ENCODE results near the gene EIF4EBP3.

The EIF4EBP3 gene

DNA sequence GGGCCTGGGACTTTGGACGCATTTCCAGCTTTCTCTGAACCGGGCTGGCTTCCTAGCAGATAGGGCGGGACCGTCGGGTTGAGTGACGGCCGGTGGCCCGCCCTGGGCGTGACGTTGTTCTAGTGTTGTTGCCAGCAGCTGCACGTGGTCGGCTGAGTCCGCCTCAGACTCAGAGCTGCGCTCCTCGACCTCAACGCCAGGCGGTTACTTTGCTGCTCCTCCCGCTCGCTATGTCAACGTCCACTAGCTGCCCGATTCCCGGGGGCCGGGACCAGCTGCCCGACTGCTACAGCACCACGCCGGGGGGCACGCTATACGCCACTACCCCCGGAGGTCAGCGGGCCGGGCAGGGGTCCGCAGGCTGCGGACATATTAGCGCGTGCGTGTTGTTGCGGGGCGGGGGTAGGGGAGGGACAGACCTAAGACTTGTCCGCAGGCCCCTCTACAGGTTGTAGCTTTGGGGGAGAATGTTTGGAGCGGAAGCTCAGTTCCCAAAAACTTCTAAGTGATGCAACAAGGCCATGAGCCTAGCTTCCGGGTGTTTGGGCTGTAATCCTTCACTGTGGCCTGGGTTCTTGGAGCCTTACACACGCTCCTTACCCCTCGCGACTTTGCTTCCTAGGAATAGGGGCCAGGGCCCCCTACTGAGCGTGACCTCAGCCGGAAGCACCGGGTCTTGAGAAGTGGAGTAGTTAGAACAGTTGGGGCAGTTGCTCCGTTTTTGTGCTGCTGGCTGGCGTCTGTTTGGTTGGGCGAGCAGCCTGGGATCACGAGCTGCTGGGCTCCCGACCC lies at the start of gene EIF4EBP3:
EIF4EBP3 (plus strand) TSS at position 155 of the 792 bp plus-strand sequence; CDS start at position 231, 76 bp downstream.
- peak; percentile 99 for ATAC-seq
- peak within 1 kb of the TSS; percentile 90 for H3K27ac Mint-ChIP-seq
- peak; percentile 63 to 85 for DNase-seq (ENCODE audit: low spot score in 2 of 2)
- peaks cover 53% of the 10 kb centered on the region for H3K4me1 Mint-ChIP-seq
- peak within 1 kb of the TSS; percentile 67 for H3K4me3 Mint-ChIP-seq
- no peaks in the 10 kb centered on the region for H3K9me3 Mint-ChIP-seq
- peaks cover 88% of the 10 kb centered on the region for H3K36me3 Mint-ChIP-seq

DNA sequence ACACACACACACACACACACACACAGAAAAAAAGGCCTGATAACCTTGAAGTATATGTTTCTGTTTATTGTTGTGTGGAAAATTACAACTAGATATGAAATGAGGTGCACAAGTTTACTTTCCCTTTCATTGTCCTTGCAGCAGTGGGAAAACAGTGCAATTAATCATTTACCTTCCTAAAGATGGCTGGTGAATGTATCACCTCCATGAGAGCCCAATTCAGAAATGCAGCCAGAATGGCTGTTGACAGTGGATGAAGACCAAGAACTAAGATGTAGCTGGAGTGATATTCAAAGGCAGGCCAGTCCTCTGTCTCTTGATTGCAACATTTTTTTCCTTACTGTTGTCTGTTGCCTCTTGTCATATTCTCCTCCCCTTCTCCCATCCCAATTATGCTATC lies 49.6 kb upstream of the EIF4EBP3 start:
- no peak overlapping the region for H3K4me3 Mint-ChIP-seq

DNA sequence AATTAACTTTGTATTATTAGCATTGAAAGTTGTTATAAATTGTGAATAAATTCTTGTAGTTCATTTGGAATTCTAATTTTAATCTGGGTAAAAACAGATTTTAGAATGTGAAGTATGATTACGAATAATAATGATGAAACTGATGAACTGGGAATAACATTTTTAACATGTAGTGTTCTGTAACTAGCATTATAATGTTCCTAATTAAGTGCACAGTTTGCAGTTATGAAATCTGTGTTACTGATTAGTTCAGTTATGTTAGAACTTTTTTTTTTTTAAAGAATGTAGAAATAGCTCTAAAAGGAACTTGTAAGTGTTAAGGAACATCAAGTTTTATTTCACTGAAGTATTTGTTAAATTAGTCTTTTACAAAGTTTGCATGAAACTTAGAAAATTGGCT lies 48.9 kb upstream of the EIF4EBP3 start:
- no peak overlapping the region for H3K4me3 Mint-ChIP-seq
- peak overlapping the region; percentile 43 for H3K27ac Mint-ChIP-seq
- ATAC-seq (no peak), DNase-seq (ENCODE audit: low spot score in 2 of 2) (no peak)
- H3K9me3 Mint-ChIP-seq: no peaks in the 10 kb centered on the region
- H3K36me3 Mint-ChIP-seq: peaks cover 83% of the 10 kb centered on the region
- H3K4me1 Mint-ChIP-seq: peaks cover 6% of the 10 kb centered on the region

More for the DNA sequence above, 49.6 kb upstream of the EIF4EBP3 start:
- Mint-ChIP-seq H3K27ac (peak overlapping the region; percentile 43), H3K9me3 (no peaks in the 10 kb centered on the region), H3K4me1 (peaks cover 6% of the 10 kb centered on the region), H3K36me3 (peaks cover 83% of the 10 kb centered on the region)
- no peak for DNase-seq (ENCODE audit: low spot score in 2 of 2)
- no peak for ATAC-seq

DNA sequence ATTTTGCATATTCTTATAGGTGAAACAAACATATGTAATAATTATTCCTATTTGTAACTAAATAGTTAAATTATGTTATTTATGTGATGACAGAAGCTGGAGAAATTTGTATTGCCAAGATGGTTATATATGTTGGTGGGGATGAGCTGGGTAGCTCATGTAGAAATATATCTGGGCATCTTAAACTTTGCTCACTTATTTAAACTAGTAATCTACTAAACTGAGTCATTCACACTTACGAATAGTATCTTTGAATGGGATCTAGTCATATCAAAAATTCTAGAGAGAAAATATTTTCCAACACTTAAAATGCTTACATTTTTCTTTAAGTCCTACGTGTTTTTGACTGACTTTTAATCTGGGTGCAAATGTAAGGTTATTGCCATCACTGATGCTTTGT lies 44.6 kb upstream of the EIF4EBP3 start:
- Mint-ChIP-seq H3K27ac (peak overlapping the region; percentile 12), H3K36me3 (peaks cover 85% of the 10 kb centered on the region), H3K4me1 (no peaks in the 10 kb centered on the region), H3K4me3 (no peak overlapping the region), H3K9me3 (no peaks in the 10 kb centered on the region)
- DNase-seq (ENCODE audit: low spot score in 2 of 2) (no peak), ATAC-seq (peak; percentile 78)

DNA sequence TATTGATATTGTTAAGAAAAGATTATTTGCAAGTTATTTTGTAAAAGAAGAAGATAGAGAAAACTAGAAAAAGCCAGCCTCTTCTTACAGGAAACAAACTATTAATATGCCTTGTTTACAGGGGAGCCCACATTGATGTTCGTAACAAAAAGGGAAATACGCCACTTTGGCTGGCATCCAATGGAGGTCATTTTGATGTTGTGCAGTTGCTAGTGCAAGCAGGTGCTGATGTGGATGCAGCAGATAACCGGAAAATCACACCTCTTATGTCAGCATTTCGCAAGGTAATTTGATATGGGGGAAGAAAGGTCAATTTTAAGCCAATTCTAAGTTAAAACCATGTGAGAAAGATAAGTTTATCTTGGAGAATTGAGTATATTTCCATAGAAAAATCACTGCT lies 37.6 kb upstream of the EIF4EBP3 start:
- no peaks in the 10 kb centered on the region for H3K9me3 Mint-ChIP-seq
- no peak overlapping the region for H3K4me3 Mint-ChIP-seq
- H3K27ac Mint-ChIP-seq: no peak overlapping the region
- H3K4me1 Mint-ChIP-seq: no peaks in the 10 kb centered on the region
- peaks cover 100% of the 10 kb centered on the region for H3K36me3 Mint-ChIP-seq
- DNase-seq (ENCODE audit: low spot score in 2 of 2) (no peak), ATAC-seq (no peak)

DNA sequence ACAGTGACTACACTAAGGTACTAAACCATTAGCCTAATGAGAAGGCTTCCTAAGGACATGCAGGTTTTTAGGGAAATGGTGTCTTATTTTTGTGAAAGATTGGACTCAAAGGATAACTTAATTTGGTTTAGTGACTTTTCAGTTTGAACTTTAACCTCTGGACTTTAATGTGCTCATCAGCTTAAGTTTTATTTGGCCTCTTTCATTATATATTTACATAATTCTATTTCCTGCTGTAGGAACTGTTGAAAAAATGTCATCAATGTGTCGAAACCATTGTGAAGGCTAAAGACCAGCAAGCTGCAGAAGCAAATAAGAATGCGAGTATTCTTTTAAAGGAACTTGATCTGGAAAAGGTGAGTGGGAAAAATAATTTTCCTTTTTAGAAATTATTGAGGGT lies 34.3 kb upstream of the EIF4EBP3 start:
- no peaks in the 10 kb centered on the region for H3K9me3 Mint-ChIP-seq
- no peak overlapping the region for H3K4me3 Mint-ChIP-seq
- DNase-seq (ENCODE audit: low spot score in 2 of 2) (no peak), ATAC-seq (no peak)
- peaks cover 84% of the 10 kb centered on the region for H3K36me3 Mint-ChIP-seq
- H3K27ac Mint-ChIP-seq: no peak overlapping the region
- no peaks in the 10 kb centered on the region for H3K4me1 Mint-ChIP-seq

DNA sequence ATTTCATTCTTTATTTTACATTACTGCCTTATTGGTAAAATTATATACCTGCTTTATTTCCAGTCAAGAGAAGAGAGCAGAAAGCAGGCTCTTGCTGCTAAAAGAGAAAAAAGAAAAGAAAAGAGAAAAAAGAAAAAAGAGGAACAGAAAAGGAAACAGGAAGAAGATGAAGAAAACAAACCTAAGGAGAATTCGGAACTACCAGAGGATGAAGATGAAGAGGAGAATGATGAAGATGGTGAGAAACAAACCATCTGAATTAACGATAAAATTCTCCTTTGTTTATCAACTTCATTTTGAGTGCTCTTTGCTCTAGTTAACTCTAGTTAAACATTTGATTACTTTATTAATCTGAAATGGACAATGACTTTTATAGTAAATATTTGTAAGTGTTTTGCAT lies 23.5 kb upstream of the EIF4EBP3 start:
- no peak overlapping the region for H3K27ac Mint-ChIP-seq
- no peaks in the 10 kb centered on the region for H3K9me3 Mint-ChIP-seq
- DNase-seq (ENCODE audit: low spot score in 2 of 2) (no peak), ATAC-seq (no peak)
- no peak overlapping the region for H3K4me3 Mint-ChIP-seq
- H3K36me3 Mint-ChIP-seq: peaks cover 84% of the 10 kb centered on the region
- H3K4me1 Mint-ChIP-seq: no peaks in the 10 kb centered on the region

DNA sequence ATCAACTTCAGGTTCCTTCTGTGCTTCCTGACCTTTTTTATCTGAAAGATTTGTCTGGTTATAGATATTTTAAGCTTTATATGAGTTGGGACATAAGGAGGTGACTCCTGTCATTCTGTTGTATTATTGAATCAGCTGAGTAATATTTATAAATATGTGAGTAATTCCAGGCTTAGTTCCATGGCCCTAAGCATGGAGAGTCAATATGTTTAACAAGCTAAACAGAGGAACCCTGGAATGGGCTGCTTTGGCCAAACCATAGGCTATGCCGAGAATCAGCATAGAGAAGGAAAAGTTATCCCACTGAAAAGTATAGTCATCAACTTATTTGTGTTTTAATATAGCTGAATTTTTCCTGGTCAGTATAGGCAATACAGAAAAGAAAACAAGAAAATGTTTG lies 7.2 kb upstream of the EIF4EBP3 start:
- Mint-ChIP-seq H3K4me3 (no peak overlapping the region), H3K9me3 (no peaks in the 10 kb centered on the region), H3K4me1 (no peaks in the 10 kb centered on the region), H3K36me3 (peaks cover 99% of the 10 kb centered on the region), H3K27ac (peak overlapping the region; percentile 48)
- no peak for DNase-seq (ENCODE audit: low spot score in 2 of 2)
- ATAC-seq: no peak

DNA sequence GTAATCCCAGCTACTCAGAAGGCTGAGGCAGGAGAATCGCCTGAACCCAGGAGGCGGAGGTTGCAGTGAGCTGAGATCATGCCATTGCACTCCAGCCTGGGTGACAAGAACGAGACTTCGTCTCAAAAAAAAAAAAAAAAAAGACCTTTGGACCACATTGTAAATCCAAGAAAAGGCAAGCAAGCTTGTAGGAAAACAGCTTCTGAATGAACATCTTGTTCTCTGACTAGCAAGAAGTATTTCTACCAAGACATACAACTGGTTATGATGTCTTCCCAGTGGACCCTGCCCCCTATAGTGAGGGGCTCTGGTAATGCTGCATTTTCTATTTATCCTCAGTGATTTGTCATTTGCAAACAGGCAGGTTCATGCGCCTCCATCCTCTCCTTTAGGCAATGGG lies 4.5 kb upstream of the EIF4EBP3 start:
- Mint-ChIP-seq H3K4me1 (peaks cover 12% of the 10 kb centered on the region), H3K36me3 (peaks cover 90% of the 10 kb centered on the region), H3K9me3 (no peaks in the 10 kb centered on the region), H3K4me3 (no peak overlapping the region), H3K27ac (no peak overlapping the region)
- no peak for ATAC-seq
- no peak for DNase-seq (ENCODE audit: low spot score in 2 of 2)

DNA sequence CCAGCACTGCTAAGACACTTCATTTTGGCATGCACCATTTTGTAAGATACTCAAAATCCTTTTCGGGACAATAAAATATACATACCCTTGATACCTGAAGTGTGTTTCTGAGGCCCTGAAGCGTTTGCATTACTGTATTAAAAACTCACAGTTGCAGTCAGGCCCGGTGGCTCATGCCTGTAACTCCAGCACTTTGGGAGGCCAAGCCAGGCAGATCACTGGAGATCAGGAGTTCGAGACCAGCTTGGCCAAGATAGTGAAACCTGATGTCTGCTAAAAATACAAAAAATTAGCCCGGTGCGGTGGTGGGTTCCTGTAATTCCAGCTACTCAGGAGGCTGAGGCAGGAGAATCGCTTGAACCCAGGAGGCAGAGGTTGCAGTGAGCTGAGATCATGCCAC lies 2.5 kb upstream of the EIF4EBP3 start:
- no peak overlapping the region for H3K27ac Mint-ChIP-seq
- no peaks in the 10 kb centered on the region for H3K9me3 Mint-ChIP-seq
- no peak overlapping the region for H3K4me3 Mint-ChIP-seq
- peaks cover 32% of the 10 kb centered on the region for H3K4me1 Mint-ChIP-seq
- DNase-seq (ENCODE audit: low spot score in 2 of 2) (no peak), ATAC-seq (no peak)
- H3K36me3 Mint-ChIP-seq: peaks cover 88% of the 10 kb centered on the region

DNA sequence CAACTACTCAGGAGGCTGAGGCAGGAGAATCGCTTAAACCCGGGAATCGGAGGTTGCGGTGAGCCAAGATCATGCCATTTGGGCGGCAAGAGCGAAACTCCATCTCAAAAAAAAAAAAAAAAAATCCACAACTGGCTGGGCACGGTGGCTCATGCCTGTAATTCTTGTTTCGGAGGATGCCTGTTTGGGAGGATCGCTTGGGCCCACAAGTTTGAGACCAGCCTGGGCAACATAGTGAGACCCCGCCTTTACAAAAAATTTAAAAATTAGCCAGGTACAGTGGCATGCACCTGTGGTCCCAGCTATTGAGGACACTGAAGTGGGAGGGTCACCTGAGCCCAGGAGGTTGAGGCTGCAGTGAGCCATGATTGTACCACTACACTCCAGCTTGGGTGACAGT lies 1.9 kb upstream of the EIF4EBP3 start:
- Mint-ChIP-seq H3K9me3 (no peaks in the 10 kb centered on the region), H3K4me1 (peaks cover 38% of the 10 kb centered on the region), H3K27ac (no peak overlapping the region), H3K36me3 (peaks cover 88% of the 10 kb centered on the region), H3K4me3 (no peak overlapping the region)
- no peak for ATAC-seq
- no peak for DNase-seq (ENCODE audit: low spot score in 2 of 2)

DNA sequence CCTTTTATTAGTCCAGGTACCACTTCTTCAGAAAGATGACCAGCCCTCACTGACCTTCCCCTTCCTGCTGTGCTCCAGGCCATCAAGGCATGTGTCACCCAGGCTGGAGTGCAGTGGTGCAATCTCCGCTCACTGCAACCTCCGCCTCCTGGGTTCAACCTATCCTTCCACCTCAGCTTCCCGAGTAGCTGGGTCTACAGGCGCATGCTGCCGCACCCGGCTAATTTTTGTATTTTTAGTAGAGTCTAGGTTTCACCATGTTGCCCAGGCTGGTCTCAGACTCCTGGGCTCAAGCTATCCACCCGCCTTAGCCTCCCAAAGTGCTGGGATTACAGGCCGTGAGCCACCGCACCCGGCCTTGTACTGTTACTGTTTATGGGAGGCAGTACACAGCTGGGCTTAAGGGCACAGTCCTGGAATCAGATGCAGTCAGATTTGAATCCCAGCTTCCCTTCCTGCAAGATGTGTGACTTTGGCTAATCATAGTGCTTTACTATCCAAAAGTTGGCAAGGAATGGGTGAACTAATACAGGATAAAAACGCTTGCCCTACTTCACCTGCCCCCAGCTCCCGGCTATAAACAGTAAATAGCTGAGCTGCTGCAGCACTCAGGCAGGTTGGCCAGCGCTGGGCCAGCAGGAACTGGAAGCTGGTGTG lies 483 bp upstream of the EIF4EBP3 start:
- H3K9me3 Mint-ChIP-seq: no peaks in the 10 kb centered on the region
- ATAC-seq (no peak), DNase-seq (ENCODE audit: low spot score in 2 of 2) (no peak)
- peak overlapping the region; percentile 67 for H3K4me3 Mint-ChIP-seq
- peaks cover 51% of the 10 kb centered on the region for H3K4me1 Mint-ChIP-seq
- H3K36me3 Mint-ChIP-seq: peaks cover 88% of the 10 kb centered on the region
- peak overlapping the region; percentile 90 for H3K27ac Mint-ChIP-seq

DNA sequence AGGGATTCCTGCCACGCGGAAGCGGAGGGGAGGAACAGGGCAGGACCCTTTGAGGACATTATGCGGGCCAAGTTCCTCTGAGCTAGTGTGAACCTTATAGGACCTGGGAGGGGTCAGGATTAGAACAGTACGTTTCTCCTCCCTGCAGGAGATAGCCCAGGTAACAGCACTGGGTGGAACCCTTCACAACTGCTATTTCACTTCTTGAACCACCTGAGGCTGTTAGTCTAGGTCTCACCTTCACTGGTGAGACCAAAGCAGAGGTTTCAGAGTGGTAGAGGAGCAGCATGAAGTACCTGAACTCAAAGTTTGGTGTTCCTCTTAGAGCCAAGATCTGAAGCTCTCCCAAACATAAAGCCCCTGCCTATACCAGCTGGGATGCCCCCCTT lies 832 bp downstream of the EIF4EBP3 start:
- Mint-ChIP-seq H3K9me3 (no peaks in the 10 kb centered on the region), H3K4me1 (peaks cover 59% of the 10 kb centered on the region), H3K36me3 (peaks cover 89% of the 10 kb centered on the region), H3K27ac (peak overlapping the region; percentile 90), H3K4me3 (peak overlapping the region; percentile 67)
- ATAC-seq: no peak
- no peak for DNase-seq (ENCODE audit: low spot score in 2 of 2)

DNA sequence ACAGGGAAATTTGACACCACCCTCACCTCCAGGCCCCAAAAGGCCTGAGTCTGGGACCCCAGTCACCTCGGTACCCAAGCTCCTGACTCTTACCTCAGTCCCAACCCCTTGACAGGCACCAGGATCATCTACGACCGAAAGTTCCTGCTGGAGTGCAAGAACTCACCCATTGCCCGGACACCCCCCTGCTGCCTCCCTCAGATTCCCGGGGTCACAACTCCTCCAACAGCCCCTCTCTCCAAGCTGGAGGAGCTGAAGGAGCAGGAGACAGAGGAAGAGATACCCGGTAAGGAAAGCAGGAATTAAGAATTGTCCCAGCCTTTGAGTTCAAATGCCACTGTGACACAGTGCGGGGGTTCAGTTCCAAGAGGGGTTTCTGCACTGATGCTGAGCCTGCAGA lies 1.3 kb downstream of the EIF4EBP3 start:
- Mint-ChIP-seq H3K9me3 (no peaks in the 10 kb centered on the region), H3K4me1 (peaks cover 64% of the 10 kb centered on the region), H3K27ac (peak overlapping the region; percentile 90), H3K4me3 (peak overlapping the region; percentile 67), H3K36me3 (peaks cover 89% of the 10 kb centered on the region)
- DNase-seq (ENCODE audit: low spot score in 2 of 2) (peak in 1 of 2 donors; percentile 50), ATAC-seq (no peak)

DNA sequence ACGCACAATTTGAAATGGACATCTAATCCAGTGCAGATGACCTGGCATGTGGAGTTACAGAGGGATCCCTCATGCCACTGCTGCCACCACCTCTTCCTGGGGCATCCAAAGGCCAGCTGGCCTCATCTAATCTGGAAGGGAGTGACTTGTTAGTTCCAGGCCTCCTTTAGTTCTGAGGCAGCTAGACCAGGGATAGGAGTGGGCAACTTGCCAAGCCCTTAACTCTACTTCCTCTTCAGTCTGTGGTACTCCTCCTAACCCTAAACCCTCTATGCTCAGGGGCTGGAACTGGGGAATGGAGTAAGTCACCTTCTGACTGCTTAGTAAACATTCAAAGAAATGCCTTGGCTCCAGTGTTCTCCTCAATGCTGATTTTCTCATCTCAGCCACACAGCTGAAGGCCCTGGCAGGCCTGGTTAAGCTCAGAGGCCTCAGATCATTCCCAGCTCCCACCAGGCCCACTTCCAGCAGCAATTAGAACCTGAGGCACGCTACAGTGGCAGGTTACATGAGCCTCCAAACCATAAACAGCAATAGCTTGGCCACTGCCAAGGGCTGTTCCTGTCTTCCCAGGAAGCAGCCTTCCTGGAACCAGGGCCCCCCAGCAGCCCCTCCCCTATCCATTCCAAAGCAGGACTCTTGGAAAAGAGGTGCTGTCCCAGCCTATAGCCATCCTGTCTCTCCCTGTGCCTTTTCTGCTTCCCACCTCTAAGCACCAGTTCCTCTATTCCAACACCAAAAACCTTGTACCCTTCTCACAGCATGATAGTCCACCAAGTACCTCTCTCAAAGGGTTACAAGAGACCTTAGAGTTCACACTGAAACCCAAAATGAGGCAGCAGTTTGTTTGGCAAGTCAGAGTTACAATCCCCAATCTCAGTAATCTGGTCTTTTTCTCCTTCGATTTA lies 2.0 kb downstream of the EIF4EBP3 start:
- Mint-ChIP-seq H3K4me1 (peaks cover 71% of the 10 kb centered on the region), H3K27ac (peak overlapping the region; percentile 90), H3K4me3 (peak overlapping the region; percentile 67), H3K36me3 (peaks cover 89% of the 10 kb centered on the region), H3K9me3 (no peaks in the 10 kb centered on the region)
- DNase-seq (ENCODE audit: low spot score in 2 of 2) (no peak), ATAC-seq (no peak)

Measured in stimulated activated effector memory CD8-positive, alpha-beta T cell treated with anti-CD3 and anti-CD28 coated beads, Interleukin-12 subunit alpha, Interleukin-12 subunit beta, amount 100 ng/mL, for 72 hours (primary cell).